Kidney tubule cell (primary cell): ENCODE measurements around the gene BBS5.
A peak's percentile ranks its signal among the peaks of the same experiment; 100 is the strongest.
"Not testable (repeated sequence)": the region's sequence is repeated elsewhere in the genome, so short reads cannot be mapped to it uniquely, and the experiment has no call there.

Experiments used
- DNase-seq: peaks from one replicate; pipeline ENCODE4 v3.0.0-alpha.2; 2018; ENCODE audit warnings: low spot score

The BBS5 gene

DNA sequence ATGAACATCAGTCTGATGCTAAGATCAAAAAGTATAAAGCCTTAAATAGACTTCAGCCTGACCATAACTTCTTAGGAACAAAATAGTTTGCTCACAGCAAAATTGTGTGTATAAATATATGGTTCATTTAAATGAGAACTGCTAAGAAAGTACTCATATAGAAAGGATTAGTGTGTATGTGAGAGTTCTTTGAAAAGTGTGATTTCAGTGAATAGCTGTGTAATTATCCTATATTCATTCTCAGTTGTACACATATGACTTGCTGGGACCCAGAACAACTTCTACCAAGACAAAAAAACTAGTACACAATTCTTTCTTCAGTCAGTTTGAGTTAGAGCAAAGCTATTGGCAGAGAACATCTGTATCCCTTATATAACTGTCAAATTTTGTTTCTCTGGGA lies 7.2 kb downstream of the BBS5 start:
- no peak for DNase-seq

DNA sequence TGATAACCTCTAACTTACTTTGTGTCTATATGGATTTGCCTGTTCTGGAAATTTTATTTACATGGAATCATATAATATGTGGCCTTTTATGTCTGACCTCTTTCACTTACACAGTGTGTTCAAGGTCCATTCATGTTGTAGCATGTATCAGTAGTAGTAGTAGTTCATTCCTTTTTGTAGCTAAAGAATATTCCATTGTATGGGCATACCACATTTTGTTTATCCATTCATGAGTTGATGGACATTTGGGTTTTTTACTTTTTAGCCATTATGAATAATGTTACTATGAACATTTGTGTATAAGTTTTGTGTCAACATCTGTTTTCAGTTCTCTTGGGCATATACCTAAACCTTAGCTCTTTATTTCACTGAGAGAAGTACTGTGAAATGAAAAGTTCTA lies 11.5 kb downstream of the BBS5 start:
- no peak for DNase-seq

GRCh38 chr2:169491378-169491777 lies 12.1 kb downstream of the BBS5 start:
- no peak for DNase-seq

- no peak for DNase-seq
Observed at GRCh38 chr2:169493360-169493759, 14.1 kb downstream of the BBS5 start.

- DNase-seq = no peak
Observed at GRCh38 chr2:169495310-169495928, 16.1 kb downstream of the BBS5 start.

DNA sequence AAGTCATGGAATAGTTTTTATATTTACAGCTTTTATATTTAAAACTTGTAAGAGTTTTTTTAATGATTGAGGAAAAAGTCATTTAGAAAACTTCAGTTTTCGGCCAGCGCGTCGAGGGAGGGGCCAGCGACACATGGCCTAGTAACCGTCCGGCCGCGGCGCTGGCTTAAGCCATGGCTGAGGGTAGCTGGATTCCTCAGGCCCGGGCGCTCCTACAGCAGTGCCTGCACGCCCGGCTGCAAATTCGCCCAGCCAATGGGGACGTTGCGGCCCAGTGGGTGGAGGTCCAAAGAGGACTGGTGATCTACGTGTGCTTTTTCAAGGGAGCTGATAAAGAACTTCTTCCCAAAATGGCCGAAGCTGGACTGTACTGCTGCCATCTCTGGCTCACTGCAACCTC lies 25.4 kb downstream of the BBS5 start:
- DNase-seq = no peak

GRCh38 chr2:169507698-169508097 lies 28.4 kb downstream of the BBS5 start:
- peak; percentile 67 for DNase-seq

GRCh38 chr2:169509298-169509885 lies 30.1 kb downstream of the BBS5 start, which contains the start of gene KLHL41:
Gene KLHL41, plus strand, starts transcription at chr2:169509702. Its CDS starts 77 bp downstream, at chr2:169509779.
- peak; percentile 3 for DNase-seq

DNA sequence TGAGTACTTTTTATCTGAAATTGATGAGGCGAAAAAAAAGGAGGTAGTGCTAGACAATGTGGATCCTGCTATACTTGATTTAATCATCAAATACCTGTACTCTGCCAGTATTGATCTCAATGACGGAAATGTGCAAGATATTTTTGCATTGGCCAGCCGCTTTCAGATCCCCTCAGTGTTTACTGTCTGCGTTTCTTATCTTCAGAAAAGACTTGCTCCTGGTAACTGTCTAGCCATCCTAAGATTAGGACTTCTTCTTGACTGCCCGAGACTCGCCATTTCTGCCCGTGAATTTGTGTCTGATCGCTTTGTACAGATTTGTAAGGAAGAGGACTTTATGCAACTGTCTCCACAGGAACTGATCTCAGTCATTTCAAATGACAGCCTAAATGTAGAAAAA lies 30.7 kb downstream of the BBS5 start:
- no peak for DNase-seq

DNA sequence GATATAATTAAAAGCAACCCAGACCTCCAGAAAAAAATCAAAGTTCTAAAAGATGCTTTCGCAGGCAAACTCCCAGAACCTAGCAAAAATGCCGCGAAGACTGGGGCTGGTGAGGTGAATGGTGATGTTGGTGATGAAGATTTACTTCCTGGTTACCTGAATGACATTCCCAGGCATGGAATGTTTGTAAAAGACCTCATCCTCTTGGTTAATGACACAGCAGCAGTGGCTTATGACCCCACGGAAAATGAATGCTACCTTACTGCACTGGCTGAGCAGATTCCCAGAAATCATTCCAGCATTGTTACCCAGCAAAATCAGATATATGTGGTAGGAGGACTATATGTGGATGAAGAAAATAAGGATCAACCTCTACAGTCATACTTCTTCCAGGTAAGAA lies 31.2 kb downstream of the BBS5 start:
- peak; percentile 74 for DNase-seq

DNA sequence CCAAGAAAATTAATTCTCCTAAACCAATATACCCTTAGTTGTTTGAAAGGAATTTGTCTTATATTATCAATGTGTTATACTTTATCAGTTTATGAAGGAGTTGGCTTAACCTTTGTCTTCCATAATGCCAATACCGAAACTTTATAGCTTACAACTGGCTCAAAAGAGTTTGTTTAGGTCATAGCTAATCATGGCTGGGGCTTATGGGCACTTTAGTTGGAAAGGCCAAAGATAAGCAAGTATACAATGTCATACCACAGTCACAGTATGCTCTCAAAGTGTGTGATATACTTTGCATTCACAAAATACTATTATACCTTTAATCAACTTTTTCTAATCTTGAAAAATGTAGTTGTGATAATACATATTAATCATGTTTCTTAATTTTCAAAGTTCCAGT lies 32.5 kb downstream of the BBS5 start:
- DNase-seq = no peak

GRCh38 chr2:169512525-169512924 lies 33.2 kb downstream of the BBS5 start:
- DNase-seq = no peak

- DNase-seq = no peak
Observed at GRCh38 chr2:169513094-169513493, 33.8 kb downstream of the BBS5 start.

- no peak for DNase-seq
Observed at GRCh38 chr2:169513926-169514325, 34.6 kb downstream of the BBS5 start.

GRCh38 chr2:169514758-169515157 lies 35.5 kb downstream of the BBS5 start:
- not testable (repeated sequence) for DNase-seq

DNA sequence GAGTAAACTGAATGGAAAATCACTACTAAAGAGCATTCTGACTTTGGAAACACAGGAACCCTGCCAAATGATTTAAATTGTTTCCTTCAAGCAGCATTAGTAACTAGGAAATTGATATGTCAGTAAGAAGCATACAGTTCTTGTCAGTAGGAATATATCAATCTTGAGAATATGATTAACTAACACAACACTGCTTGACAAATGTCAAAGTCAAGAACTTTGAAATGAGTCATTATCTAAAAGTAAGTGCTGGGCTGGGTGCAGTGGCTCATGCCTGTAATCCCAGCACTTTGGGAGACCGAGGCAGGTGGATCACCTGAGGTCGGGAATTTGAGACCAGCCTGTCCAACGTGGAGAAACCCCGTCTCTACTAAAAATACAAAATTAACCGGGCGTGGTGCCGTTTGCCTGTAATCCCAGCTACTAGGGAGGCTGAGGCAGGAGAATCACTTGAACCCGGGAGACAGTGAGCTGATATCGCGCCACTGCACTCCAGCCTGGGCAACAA lies 37.2 kb downstream of the BBS5 start:
- peak; percentile 5 for DNase-seq

DNA sequence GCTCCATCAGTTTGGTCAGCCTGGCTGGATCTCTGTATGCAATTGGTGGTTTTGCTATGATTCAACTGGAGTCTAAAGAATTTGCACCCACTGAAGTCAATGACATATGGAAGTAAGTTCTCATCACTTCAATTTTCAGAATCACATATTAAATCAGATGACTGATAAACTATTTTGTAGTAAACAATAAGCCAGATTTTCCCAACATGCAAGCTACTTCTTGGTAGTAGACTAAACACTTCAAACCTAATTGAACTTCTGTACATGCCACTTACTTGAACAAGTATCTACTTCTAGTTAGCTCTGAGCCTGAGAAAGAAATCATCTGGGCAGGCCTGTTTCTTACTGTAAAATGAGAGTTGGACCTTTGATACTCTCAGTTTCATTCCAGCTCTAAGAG lies 41.6 kb downstream of the BBS5 start:
- DNase-seq = no peak

DNA sequence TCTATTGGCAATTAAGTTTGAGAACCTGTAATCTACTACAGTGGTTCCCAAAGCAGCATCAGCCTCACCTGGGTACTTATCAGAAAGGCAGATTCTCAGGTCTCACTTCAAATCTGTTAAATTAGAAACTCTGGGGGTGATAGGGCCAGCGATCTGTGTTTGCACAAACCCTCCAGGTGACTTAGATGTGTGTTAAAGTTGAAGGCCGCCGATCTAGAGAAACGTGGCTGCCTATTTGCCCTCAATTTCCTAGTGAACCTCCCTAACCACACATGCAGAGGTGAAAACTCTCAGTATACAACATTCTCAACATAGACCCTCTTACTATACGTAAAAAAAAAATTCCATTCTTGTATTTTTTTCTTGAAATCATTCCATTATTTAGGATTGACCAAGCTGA lies 44.4 kb downstream of the BBS5 start:
- no peak for DNase-seq

- DNase-seq = peak; percentile 26
Observed at GRCh38 chr2:169525434-169525833, 46.1 kb downstream of the BBS5 start.

GRCh38 chr2:169526451-169526850 lies 47.2 kb downstream of the BBS5 start:
- DNase-seq = peak; percentile 63

DNA sequence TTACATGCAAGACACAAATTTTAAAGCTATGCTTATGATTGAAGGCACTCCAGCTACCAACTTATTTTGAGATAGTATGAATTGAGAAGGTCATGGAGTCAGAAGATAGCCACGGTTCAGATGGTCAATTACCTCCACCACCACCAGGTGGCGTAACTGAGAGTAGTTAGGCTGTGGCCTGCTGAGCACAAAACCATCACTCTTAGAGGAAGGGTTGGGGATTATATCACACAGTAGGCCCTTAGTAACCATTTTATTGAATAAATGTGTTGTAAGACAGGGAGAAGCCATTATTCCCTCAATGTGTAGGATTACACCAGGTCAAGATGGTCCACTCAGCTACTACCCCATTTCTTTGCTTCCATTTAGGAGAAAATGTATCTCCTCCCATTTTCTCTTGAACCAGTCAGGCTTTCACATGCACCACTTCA lies 49.0 kb downstream of the BBS5 start:
- peak; percentile 63 for DNase-seq

DNA sequence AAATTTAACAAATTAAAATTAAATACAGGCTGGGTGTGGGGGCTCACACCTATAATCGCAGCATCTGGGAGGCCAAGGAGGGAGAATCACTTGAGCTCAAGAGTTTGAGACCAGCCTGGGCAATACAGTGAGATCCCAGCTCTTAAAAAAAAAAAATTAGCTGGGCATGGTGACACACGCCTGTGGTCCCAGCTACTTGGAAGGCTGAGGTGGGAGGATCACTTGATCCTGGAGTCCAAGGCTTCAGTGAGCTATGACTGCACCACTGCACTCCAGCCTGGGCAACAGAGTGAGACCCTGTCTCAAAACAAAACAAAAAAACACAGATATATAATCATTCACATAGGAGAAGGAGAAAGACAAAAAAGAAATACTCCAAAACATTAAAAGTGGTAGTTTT lies 60.2 kb downstream of the BBS5 start:
- DNase-seq = not testable (repeated sequence)

DNA sequence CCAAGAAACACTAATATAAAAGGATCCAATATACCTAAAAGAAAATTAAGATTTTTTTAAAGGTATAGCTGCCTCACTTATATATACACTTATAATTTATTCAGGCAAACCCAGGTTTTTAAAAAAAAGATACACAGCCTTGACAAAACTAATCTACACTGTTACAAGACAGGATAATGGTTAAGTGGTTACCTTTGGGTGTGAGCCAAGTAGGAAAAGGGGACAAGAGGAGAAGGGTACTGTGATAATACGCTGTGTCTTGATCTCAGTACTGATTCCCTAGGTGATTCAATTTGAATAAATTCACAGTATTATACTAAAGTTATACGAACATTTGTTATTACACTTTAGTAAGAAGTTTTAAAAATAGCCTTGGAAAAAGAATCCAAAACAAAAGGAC lies 60.9 kb downstream of the BBS5 start:
- no peak for DNase-seq

- no peak for DNase-seq
Observed at GRCh38 chr2:169542433-169542832, 63.1 kb downstream of the BBS5 start.
